Nephron progenitor cell (in vitro differentiated cells): ENCODE results near the gene SGPP1.
A peak's percentile ranks its signal among the peaks of the same experiment; 100 is the strongest.
"Not testable (repeated sequence)": the region's sequence is repeated elsewhere in the genome, so short reads cannot be mapped to it uniquely, and the experiment has no call there.

Experiments
- DNase-seq: peaks from one replicate; pipeline ENCODE4 v3.0.0; 2021
- H3K27ac Mint-ChIP-seq: 2 replicates; pipeline ENCODE4 v1.8.0; 2021; ENCODE audit warnings: mild to moderate bottlenecking, moderate library complexity, mixed read lengths
- H3K27me3 Mint-ChIP-seq: 2 replicates; pipeline ENCODE4 v1.8.0; 2021; ENCODE audit warnings: mild to moderate bottlenecking, low read depth, mixed read lengths; ENCODE audit not compliant: poor library complexity
- H3K36me3 Mint-ChIP-seq: 2 replicates; pipeline ENCODE4 v1.8.0; 2021; ENCODE audit warnings: low read depth, mixed read lengths
- H3K4me1 Mint-ChIP-seq: 2 replicates; pipeline ENCODE4 v1.8.0; 2021; ENCODE audit warnings: mixed read lengths
- H3K4me3 Mint-ChIP-seq: 2 replicates; pipeline ENCODE4 v1.8.0; 2021; ENCODE audit warnings: mild to moderate bottlenecking, moderate library complexity, mixed read lengths
- H3K9me3 Mint-ChIP-seq: 2 replicates; pipeline ENCODE4 v1.8.0; 2021; ENCODE audit warnings: mild to moderate bottlenecking, moderate library complexity, mixed read lengths
- TF ChIP-seq, protein P1 (sequence below): fragments of 200-600 bp; sonication (generic); IDR thresholded peaks from 2 replicates; pipeline ENCODE4 v1.5.0; 2021; ENCODE audit warnings: antibody characterized with exemption

Gene SGPP1

DNA sequence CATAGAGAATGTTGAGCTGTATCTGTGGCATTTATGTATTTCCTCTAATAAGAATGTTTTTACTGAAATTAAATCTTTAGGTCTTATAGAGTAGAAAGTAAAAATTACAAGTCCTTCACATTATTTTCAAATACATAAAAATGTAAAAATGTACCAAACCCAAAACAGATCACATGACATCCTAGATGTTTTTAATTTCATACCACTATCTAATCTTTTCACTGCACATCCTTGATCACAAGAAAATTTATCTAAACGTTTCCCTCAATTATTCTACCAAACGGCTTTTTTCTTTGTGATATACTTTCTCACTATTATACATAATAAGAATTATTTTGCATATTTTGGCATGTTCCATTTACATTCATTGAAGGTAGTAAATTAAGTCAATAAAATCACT lies 18.3 kb downstream of the SGPP1 start:
- TF ChIP-seq, protein P1, sequence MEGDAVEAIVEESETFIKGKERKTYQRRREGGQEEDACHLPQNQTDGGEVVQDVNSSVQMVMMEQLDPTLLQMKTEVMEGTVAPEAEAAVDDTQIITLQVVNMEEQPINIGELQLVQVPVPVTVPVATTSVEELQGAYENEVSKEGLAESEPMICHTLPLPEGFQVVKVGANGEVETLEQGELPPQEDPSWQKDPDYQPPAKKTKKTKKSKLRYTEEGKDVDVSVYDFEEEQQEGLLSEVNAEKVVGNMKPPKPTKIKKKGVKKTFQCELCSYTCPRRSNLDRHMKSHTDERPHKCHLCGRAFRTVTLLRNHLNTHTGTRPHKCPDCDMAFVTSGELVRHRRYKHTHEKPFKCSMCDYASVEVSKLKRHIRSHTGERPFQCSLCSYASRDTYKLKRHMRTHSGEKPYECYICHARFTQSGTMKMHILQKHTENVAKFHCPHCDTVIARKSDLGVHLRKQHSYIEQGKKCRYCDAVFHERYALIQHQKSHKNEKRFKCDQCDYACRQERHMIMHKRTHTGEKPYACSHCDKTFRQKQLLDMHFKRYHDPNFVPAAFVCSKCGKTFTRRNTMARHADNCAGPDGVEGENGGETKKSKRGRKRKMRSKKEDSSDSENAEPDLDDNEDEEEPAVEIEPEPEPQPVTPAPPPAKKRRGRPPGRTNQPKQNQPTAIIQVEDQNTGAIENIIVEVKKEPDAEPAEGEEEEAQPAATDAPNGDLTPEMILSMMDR, result no peak
- DNase-seq, result no peak
- Mint-ChIP-seq H3K4me1 (no peaks in the 10 kb centered on the region), H3K27ac (no peak overlapping the region), H3K27me3 (no peaks in the 10 kb centered on the region), H3K4me3 (no peak overlapping the region), H3K9me3 (peaks cover 16% of the 10 kb centered on the region), H3K36me3 (peaks cover 20% of the 10 kb centered on the region)

DNA sequence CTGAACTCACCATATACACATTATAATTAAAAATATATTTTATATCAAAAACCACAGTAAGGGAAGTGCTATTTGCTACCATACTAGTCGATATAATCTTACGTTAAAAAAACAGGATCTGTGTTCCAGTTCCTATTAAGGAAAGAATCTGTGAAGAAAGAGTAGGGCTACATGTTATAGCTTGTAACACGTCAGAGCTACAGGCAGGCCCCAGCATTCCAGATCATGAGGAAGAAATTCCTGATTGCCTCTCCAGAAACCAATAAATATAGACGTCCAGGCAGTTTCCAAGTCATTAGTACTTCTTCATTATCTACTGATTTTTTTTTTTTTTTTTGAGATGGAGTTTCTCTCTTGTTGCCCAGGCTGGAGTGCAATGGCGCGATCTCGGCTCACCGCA lies 20.6 kb downstream of the SGPP1 start:
- Mint-ChIP-seq H3K4me1 (no peaks in the 10 kb centered on the region), H3K9me3 (peaks cover 8% of the 10 kb centered on the region), H3K27ac (no peak overlapping the region), H3K27me3 (no peaks in the 10 kb centered on the region), H3K4me3 (no peak overlapping the region), H3K36me3 (peaks cover 3% of the 10 kb centered on the region)
- DNase-seq, result no peak
- TF ChIP-seq, protein P1, result no peak

DNA sequence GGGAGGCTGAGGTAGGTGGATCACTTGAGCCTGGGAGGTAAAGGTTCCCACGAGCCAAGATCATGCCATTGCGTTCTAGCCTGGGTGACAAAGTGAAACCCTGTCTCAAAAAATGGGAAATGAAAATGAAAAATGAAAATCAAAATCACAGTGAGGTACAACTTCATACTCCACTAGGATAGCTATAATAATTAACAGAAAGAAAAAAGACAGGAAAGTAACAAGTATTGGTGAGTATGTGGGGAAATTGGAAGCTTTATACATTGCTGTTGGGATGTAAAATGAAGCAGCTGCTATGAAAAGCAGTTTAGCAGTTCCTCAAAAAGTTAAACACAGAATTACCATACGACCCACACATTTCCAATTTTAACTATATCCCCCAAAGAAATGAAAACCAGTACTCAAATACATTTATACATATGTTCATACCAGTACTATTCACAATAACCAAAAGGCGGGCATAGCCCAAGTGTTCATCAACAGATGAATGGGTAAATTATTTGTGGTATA lies 22.2 kb downstream of the SGPP1 start:
- DNase-seq, result no peak
- no peaks in the 10 kb centered on the region for H3K4me1 Mint-ChIP-seq
- no peaks in the 10 kb centered on the region for H3K36me3 Mint-ChIP-seq
- peak overlapping the region; percentile 37 for H3K27ac Mint-ChIP-seq
- H3K9me3 Mint-ChIP-seq, result no peaks in the 10 kb centered on the region
- H3K4me3 Mint-ChIP-seq, result no peak overlapping the region
- TF ChIP-seq, protein P1, result no peak
- no peaks in the 10 kb centered on the region for H3K27me3 Mint-ChIP-seq

DNA sequence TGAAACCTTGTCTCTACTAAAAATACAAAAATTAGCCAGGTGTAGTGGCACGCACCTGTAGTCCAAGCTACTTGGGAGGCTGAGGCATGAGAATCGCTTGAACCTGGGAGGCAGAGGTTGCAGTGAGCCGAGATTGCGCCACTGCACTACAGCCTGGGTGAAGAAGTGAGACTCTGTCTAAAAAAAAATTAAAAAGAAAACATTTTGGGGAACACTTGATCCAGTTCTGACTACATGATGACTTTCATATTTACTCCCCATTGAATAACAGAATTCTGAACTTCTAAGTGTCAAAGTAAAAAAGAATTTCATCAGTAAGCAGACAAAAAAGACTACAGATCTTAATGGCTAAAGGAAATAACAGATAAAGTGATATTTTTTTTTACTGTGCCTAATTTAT lies 25.3 kb downstream of the SGPP1 start:
- H3K27me3 Mint-ChIP-seq, H3K4me3 Mint-ChIP-seq: not testable (repeated sequence)

DNA sequence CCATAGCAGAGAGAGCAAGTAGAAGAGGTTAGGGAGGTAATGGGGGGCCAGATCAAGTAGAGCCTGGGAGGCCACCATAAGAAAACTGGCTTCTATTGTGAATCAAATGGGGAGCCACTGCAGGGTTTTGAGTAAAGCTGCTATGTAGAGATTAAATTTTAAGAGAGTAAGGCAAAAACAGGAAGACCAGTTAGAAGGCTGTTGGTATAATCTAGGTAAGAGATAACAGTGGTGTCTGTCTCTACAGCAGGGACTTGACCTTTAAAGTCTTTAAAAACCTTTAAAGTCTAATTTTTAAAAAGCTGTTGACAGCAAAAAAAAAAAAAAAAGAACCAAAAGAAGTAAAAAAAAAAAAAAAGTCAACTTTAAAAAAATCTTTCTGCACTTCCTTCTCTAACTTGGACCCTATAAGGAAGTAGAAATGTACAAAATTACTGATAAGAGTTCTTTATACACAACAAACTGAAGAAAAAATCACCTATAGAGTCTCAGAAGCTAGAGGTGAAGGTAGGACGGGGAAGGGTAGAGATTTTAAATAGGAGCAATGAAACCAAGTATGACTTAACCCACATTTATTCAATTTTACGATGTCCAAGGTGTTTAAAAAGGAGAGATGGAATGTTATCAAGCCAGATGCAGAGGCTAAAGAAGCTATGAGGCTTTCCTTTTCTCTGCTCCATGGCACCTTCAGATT lies 26.1 kb downstream of the SGPP1 start:
- peaks cover 3% of the 10 kb centered on the region for H3K27me3 Mint-ChIP-seq
- no peaks in the 10 kb centered on the region for H3K9me3 Mint-ChIP-seq
- DNase-seq, result no peak
- no peak overlapping the region for H3K4me3 Mint-ChIP-seq
- TF ChIP-seq, protein P1, result no peak
- H3K27ac Mint-ChIP-seq, result no peak overlapping the region
- no peaks in the 10 kb centered on the region for H3K4me1 Mint-ChIP-seq
- no peaks in the 10 kb centered on the region for H3K36me3 Mint-ChIP-seq

More for the DNA sequence above, 25.3 kb downstream of the SGPP1 start:
- H3K4me1 Mint-ChIP-seq, DNase-seq, H3K9me3 Mint-ChIP-seq, H3K27ac Mint-ChIP-seq, H3K36me3 Mint-ChIP-seq: not testable (repeated sequence)

DNA sequence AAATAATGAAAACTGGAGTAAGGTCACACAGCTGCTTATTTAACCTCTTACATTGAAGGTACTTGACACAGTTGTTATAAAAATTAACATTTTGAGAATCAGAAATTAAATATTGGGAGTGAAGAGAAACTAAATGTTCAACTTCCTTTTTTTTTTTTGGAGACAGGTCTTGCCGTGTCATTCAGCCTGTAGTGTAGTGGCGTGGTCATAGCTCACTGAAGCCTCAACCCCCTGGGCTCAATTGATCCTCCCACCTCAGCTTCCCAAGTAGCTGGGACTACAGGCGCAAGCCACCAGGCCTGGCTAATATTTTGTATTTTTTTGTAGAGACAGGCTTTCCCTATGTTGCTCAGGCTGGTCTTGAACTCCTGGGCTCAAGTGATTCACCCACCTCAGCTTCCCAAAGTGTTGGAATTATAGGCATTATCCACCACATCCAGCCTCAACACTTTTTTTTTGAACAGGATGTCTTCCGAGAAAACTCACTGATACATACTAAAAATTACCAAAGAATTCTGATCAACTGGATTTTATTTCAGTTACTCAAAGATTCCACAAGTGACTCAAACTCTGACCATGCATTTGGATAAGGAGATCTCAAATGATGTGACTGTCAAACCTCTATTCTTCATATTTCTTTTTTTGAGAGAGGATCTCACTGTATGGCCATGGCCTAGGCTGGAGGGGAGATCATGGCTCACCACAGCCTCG lies 35.4 kb downstream of the SGPP1 start:
- Mint-ChIP-seq H3K4me3 (no peak overlapping the region), H3K4me1 (no peaks in the 10 kb centered on the region), H3K27ac (no peak overlapping the region), H3K36me3 (peaks cover 7% of the 10 kb centered on the region), H3K9me3 (no peaks in the 10 kb centered on the region), H3K27me3 (peaks cover 2% of the 10 kb centered on the region)
- no peak for DNase-seq
- TF ChIP-seq, protein P1, result no peak
